ENCODE results near the gene SSTR1.

GRCh38 chr14:38205119-38205813 is 2.4 kb upstream of the SSTR1 start:
- TF ChIP-seq CTCF (IDR thresholded peaks at IDR 0.05 in 2 of 3, conservative IDR thresholded peaks at IDR 0.05 in 1 of 3; ENCODE audit: borderline replicate concordance in 1 of 3, insufficient read depth in 1 of 3, low read depth in 2 of 3, low read length in 2 of 3) (no peak), POLR2A (IDR thresholded peaks at IDR 0.05; ENCODE audit: borderline replicate concordance, extremely low read depth, insufficient read depth, insufficient read length) (no peak), POLR2AphosphoS5 (IDR thresholded peaks at IDR 0.05; ENCODE audit: low read depth, low read length) (no peak), EZH2 (IDR thresholded peaks at IDR 0.05) (no peak), ZNF274 (IDR thresholded peaks at IDR 0.05; ENCODE audit: low read depth, low read length) (no peak), JUND (IDR thresholded peaks at IDR 0.05) (no peak), FOSL1 (IDR thresholded peaks at IDR 0.05; ENCODE audit: low read depth) (no peak), REST (IDR thresholded peaks at IDR 0.05; ENCODE audit: low read depth) (no peak), ZBTB33 (IDR thresholded peaks at IDR 0.05; ENCODE audit: extremely low read depth, insufficient replicate concordance, low read length) (no peak), CBX3 (IDR thresholded peaks at IDR 0.05; ENCODE audit: low read depth) (no peak), RAD21 (IDR thresholded peaks at IDR 0.05; ENCODE audit: low read depth) (no peak)
- TF ChIP-seq, protein P1, sequence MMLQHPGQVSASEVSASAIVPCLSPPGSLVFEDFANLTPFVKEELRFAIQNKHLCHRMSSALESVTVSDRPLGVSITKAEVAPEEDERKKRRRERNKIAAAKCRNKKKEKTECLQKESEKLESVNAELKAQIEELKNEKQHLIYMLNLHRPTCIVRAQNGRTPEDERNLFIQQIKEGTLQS (IDR thresholded peaks at IDR 0.05): no peak

Data from HCT116 (cell line).